ENCODE measurements around the gene MKX.

DNA sequence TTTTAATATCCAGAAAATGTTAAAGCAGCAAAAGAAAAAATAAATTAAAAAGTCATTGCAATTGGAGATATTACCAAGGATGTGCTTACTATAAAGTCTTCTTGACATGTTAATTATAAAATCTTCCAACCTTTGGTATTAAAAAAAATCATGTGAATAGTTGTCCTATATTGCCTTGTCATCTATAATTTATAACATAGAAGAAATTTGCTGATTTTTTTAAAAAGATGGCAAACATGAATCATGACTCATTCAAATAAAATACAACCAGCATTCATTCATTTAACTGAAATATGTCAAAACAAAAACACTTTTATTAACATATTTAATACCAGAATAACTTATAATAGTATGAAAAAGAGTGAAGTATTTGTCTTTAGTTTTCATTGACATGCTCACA, 72.6 kb downstream of the MKX start:
- TF ChIP-seq, protein P1, sequence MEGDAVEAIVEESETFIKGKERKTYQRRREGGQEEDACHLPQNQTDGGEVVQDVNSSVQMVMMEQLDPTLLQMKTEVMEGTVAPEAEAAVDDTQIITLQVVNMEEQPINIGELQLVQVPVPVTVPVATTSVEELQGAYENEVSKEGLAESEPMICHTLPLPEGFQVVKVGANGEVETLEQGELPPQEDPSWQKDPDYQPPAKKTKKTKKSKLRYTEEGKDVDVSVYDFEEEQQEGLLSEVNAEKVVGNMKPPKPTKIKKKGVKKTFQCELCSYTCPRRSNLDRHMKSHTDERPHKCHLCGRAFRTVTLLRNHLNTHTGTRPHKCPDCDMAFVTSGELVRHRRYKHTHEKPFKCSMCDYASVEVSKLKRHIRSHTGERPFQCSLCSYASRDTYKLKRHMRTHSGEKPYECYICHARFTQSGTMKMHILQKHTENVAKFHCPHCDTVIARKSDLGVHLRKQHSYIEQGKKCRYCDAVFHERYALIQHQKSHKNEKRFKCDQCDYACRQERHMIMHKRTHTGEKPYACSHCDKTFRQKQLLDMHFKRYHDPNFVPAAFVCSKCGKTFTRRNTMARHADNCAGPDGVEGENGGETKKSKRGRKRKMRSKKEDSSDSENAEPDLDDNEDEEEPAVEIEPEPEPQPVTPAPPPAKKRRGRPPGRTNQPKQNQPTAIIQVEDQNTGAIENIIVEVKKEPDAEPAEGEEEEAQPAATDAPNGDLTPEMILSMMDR (IDR thresholded peaks at IDR 0.05): no peak
- no peak for TF ChIP-seq POLR2A (IDR thresholded peaks at IDR 0.05)

Measured in thyroid gland (tissue), 4 donors.